GM19395 (cell line): ENCODE measurements around the gene PRPF18.

Experiments
- ATAC-seq: cut with Tn5 transposase; IDR thresholded peaks from one replicate; pipeline ENCODE4 v1.9.1; 2021; ENCODE audit warnings: mild to moderate bottlenecking, moderate library complexity; ENCODE audit not compliant: unreplicated experiment

The PRPF18 gene

DNA sequence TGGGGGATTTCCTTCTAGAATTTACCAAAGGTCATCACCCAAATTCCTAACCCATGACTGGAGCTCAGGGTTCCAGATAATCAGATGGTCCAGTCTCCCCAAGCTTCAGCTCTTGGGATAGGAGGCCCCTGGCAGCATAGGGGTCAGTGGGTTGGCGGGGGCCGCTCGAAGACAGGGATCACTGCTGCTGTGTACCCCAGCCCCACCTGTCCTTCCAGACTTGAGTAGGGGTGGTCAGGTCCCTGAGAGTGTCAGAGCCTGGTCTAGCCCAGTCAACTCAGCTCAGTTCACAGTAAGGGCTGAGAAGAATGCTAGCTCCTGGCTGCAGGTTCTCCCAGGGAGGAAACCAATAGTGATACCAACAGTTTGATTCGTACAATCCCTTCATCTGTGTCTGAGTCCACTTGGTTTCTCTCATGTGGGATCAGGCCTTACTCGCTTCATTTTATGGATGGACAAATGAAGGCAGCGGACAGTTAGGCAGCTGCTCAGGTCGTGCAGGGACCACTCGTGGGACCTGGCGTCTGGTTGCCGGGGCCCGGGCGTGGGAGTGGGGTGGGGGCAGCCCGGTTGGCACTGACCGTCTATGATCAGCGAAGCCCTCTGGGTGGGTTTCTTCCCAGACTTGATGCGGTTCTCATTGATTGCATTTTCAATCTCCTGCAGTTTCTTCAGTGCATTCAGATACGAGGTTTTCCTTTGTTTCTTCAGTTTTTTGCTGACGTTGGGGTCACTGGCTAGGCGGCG, 78.9 kb downstream of the PRPF18 start:
- no peak for ATAC-seq

DNA sequence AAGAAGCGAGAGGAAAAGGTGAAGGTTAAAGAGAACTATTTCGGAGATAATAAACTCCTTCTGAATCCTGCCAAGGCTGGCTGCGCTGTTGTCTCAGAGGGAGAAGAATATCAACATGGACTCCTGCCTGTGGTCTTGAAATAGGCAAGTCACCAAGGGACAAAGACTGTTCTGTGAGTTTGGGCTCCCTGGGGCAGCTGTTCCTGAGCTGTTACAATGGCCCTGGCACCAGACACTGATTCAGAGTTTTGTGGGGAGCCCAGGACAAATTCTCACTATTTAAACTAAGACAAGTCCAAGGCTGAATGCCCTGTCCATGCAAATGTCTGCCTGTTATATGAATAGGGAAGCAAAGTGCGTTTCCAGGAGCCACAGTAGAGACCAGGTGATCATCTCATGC, 81.4 kb downstream of the PRPF18 start:
- ATAC-seq = no peak

DNA sequence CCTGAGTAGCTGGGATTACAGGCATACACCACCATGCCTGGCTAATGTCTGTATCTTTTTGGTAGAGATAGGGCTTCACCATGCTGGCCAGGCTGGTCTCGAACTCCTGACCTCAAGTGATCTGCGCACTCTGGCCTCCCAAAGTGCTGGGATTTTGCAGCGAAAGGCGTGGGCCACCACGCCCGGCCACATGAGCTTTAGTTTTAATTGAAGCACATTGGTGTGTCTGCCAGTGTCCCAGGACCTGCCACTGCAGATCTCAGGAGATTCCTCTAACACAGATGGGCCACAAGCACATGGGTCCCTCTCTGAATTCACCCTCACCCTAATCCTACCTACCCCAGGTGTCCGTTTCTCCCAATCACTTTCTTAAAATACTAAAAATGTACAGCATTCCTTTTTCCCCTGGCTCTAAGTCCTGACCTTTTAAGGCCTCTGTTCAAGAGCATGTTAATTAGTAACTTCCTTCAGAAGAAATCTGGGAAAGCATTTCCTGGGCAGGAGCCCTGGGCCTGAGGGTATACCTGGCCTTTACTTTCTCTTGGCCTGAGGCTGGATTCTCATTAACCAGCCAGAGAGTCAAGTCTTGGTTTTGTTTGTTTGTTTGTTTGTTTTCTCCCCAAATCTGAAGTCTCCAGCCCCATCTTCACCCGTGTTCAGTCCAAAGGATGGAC, 82.6 kb downstream of the PRPF18 start:
- no peak for ATAC-seq

DNA sequence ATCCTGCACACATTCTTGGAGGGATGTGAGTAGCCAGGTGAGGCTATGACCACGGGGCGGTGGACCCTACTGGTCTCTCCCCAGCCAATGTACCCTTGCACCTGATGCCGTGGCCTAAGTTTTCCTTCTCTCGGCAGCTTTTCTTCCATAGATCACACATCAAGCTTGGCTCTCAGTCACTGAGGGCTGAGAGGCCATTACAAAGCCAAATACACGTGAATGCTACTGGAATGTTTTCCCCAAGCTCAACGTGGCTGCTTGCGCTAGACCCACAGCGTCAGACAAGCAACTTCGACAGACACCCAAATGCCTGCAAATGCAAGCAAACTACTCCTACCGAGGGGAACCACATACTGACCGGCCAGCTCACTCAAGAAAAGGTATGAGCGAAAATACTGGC, 83.1 kb downstream of the PRPF18 start:
- ATAC-seq = no peak

DNA sequence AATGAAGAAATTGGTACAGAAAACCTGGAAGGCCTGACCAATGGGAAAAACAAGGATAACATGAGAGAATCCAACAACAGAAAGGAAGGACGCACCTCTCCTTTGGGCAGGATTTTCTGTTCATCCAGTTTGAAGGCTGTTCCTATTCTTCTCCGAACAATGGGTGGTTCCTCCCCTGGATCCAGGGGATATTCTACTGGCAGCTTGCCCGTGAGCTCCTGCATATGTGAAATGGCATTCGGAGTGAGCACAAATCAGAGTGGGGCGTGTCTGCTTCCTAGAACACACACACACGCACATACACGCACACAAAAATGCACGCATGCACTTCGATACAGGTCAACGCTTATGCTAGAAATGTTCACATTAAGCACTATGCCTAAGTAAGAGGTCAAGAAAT, 83.5 kb downstream of the PRPF18 start:
- ATAC-seq = no peak

DNA sequence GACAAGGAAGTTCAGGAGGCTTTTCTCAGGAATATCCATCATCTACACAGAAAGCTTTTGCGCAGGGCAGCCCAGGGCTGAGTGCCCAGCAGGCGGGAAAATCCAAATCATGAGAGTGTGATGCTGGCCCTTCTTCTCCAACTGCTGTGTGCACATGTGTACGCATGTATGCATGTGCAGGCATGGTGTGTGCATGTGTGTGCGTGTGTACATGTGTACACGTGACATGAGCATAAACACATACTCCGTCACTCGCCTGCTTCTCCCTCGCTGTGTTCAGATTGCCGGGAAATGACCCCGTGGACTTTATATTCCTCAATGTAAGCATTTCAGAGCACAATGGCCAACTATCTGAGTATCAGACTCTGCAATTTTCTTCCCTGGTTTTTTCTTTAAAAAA, 85.1 kb downstream of the PRPF18 start:
- no peak for ATAC-seq

DNA sequence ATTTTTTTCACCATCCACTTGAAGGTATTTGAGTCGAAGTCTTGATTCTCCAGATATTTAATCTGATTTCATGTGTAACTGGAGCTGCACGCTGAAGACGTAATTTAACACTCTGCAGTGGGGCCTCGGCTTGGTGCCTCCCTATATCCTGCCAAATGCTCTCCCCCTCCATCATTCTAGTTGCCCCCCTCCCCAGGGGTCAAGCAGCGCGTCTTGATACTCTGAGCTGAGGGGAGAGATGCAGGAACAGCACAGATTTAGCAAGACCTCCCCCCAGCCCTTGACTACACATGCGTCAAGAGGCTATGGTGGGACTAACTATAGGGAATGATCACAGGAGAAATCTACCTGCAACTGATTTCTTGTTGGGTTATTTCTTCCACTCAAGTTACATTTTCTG, 85.8 kb downstream of the PRPF18 start:
- ATAC-seq = no peak

DNA sequence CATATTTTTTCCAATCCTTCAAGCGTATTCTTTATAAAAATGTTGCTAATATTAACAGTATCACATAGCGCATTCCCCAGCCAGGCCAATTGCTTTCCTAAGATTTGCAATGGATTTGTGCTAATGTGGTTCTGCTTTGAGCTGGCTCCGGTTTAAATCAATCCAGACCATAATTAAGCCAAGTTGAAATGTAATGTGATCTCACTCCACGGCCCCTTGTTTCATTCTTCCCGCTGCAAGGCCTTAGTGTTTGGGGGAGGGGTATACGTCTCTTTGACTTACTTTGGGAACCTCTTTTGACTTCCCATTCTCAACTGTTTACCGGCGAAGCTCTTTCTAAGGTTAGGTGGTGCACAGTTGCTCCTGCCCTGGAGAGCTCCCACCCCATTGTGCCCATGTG, 86.4 kb downstream of the PRPF18 start:
- no peak for ATAC-seq

DNA sequence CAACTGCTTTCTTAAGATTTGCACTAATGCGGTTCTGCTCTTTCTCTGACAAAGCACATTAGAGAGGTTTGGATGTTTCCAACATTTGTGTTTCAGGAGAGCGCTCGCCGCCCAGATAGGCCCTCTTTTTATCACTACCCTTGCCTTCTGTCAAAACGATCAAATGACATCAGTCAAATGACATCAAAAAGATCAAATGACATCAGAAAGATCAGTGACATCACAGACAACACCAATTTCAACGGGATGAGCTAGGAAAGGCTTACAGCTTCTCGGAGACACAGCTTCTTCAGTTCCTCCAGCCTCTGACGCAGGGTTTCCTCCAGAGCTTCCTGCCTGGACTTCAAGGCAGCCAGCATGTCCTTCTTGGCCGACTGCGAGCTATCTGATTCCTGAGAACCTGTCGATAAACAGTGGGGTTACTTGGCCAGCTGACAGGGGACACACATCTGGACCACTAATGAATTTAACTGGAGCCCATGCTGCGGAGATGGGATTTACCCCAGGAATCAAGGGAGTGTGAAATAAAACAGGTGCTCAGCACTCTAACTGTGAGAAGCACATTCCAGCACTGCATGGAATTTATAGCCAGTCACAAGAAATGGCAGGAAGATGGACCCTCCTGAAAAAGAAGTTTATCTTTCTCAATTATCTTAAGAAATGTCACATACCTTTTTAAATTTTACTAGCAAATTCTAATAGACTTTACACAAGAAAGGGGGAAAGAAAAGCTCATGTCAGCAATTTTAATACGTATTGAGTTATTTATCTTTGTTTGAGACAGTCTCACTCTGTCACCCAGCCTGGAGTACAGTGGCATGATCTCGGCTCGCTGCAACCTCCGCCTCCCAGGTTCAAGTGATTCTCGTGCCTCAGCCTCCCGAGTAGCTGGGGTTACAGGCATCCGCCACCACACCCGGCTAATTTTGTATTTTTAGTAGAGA, 88.2 kb downstream of the PRPF18 start:
- ATAC-seq = no peak

DNA sequence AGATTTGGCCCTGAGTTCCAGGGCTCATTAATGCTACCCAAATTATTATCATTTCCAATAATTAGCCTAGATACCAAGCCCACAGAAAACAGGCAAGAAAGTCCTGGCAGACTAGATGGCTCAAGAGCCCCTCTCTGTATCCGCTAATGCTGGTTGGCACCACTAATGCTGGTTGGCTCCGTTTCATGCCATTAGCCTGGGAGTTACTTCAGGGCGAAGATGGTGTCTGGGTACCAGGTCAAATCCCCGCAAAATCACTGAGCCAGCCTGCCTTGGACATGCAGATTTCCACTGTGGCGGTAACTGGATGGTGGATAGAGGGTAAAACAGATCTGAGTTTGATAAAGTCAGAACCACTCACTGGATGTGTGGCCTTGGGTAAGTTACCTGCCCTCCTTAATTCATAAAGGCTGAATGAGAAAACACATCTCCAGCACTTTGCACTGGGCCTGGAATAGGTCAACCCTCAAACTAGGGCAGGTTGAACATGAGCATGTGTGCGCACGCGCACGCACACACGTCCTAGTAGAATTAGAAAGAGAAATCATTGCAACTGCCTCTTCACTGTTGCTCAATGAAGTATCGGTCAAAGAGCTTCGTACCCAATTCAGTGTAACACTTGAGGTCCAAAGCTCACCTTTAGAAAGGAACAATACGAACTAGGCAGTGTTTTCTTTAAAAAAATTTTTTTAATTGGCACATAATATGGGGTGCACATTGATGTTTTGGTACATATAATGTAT, 91.5 kb downstream of the PRPF18 start:
- ATAC-seq = no peak
